CD4-positive, CD25-positive, alpha-beta regulatory T cell (primary cell): ENCODE results near the gene TP53TG3F. TPM values are rescaled to one million over a fixed set of nuclear protein-coding genes. Genes with fewer than 3 reads are reported as not detected.
"Not testable (repeated sequence)": the region's sequence is repeated elsewhere in the genome, so short reads cannot be mapped to it uniquely, and the experiment has no call there.

ENCODE experiments used
- ATAC-seq, 2 donors: fragments of 150-1000 bp; cut with Tn5 transposase; one replicate each; pipeline ENCODE4 v1.10.0; 2021; ENCODE audit warnings: low read depth in 2 of 2, moderate number of reproducible peaks in 2 of 2, moderate library complexity in 1 of 2
- DNase-seq, 3 donors: peaks; one replicate each; pipeline versions ENCODE4 v3.0.0 to v3.0.0-alpha.2; 2012 to 2022; ENCODE audit warnings: mixed read lengths in 1 of 3
- H3K27ac ChIP-seq: one replicate; pipeline ENCODE4 v1.7.0; 2013; ENCODE audit warnings: mild to moderate bottlenecking, low read length; ENCODE audit not compliant: insufficient read depth, poor library complexity, severe bottlenecking
- H3K27me3 ChIP-seq: one replicate; pipeline ENCODE4 v1.7.0; 2013; ENCODE audit warnings: low read length; ENCODE audit not compliant: control insufficient read depth, insufficient read depth
- H3K36me3 ChIP-seq: one replicate; pipeline ENCODE4 v1.7.0; 2013; ENCODE audit warnings: mild to moderate bottlenecking, low read length, moderate library complexity; ENCODE audit not compliant: control insufficient read depth, insufficient read depth
- H3K4me1 ChIP-seq: 2 replicates; pipeline ENCODE4 v1.7.0; 2013; ENCODE audit warnings: mild to moderate bottlenecking, low read length; ENCODE audit not compliant: insufficient read depth, control insufficient read depth, poor library complexity, severe bottlenecking
- H3K4me3 ChIP-seq: one replicate; pipeline ENCODE4 v1.7.0; 2013; ENCODE audit warnings: low read depth, mild to moderate bottlenecking, low read length, moderate library complexity
- H3K9me3 ChIP-seq, 2 experiments: 1 replicate in 1 of 2; 2 replicates in 1 of 2; pipeline ENCODE4 v1.7.0; 2013; ENCODE audit warnings: low read length in 2 of 2, mild to moderate bottlenecking in 1 of 2, moderate library complexity in 1 of 2; ENCODE audit not compliant: control insufficient read depth in 2 of 2
- H3K27ac Mint-ChIP-seq, 3 donors: one replicate each; pipeline ENCODE4 v1.8.0; 2020 to 2022; ENCODE audit warnings: mild to moderate bottlenecking in 3 of 3, mixed read lengths in 3 of 3, moderate library complexity in 2 of 3
- H3K27me3 Mint-ChIP-seq: one replicate; pipeline ENCODE4 v1.8.0; 2022; ENCODE audit warnings: mild to moderate bottlenecking, mixed read lengths
- H3K36me3 Mint-ChIP-seq: one replicate; pipeline ENCODE4 v1.8.0; 2020; ENCODE audit warnings: mixed read lengths
- H3K4me1 Mint-ChIP-seq, 4 donors: one replicate each; pipeline ENCODE4 v1.8.0; 2020 to 2022; ENCODE audit warnings: mixed read lengths in 4 of 4, mild to moderate bottlenecking in 1 of 4
- H3K4me3 Mint-ChIP-seq, 4 donors: one replicate each; pipeline ENCODE4 v1.8.0; 2020 to 2022; ENCODE audit warnings: mild to moderate bottlenecking in 4 of 4, mixed read lengths in 4 of 4, moderate library complexity in 3 of 4
- H3K9me3 Mint-ChIP-seq, 7 donors: one replicate each; pipeline ENCODE4 v1.8.0; 2020 to 2022; ENCODE audit warnings: mixed read lengths in 7 of 7, mild to moderate bottlenecking in 3 of 7, moderate library complexity in 2 of 7
- polyA plus RNA-seq, 4 donors: library from polyadenylated mRNA; unstranded; fragments of 300-500 nt; fragmentation: Illumina TruSeq; gene quantifications; one replicate each; pipeline ENCODE4 v1.2.3, GENCODE V29; 2021
- total RNA-seq: library from RNA; stranded (reverse); gene quantifications from one replicate; pipeline ENCODE4 v1.2.3, GENCODE V29; 2022

TP53TG3F gene, protein sequence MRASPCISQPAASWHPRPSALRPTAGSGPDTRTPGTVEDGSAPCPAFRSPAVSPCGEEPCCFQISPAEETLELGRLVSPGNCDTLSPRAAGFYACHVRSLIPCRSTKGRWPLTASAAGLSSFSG
- not detected for total RNA-seq
- not detected for polyA plus RNA-seq

DNA sequence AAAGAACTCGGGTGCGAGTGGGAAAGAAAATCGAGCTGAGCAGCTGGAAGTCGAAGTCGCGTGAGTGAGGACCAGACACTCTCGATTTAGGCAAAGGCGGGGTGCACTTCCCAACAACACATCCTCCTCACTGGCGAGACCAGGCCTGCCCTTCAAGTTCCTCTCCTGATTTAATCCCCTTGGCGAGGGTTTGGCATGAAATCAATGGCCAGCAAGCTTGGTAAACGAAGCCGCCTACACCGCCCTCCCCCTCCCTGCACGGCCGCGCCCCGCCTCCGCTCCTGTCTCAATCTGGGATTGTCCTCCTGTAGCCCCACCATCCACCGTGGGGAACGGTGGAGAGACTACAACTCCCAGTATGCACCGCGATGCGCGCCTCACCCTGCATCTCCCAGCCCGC lies at the start of gene TP53TG3F:
TP53TG3F (plus strand) TSS at position 301 of the 400 bp plus-strand sequence; CDS start at position 369, 68 bp downstream.
- not testable (repeated sequence) for H3K27me3 ChIP-seq, H3K4me1 Mint-ChIP-seq, H3K27me3 Mint-ChIP-seq, ATAC-seq, H3K27ac Mint-ChIP-seq, H3K4me3 Mint-ChIP-seq, H3K4me1 ChIP-seq, H3K27ac ChIP-seq, H3K4me3 ChIP-seq, H3K36me3 Mint-ChIP-seq, H3K9me3 Mint-ChIP-seq, H3K9me3 ChIP-seq, DNase-seq, H3K36me3 ChIP-seq

DNA sequence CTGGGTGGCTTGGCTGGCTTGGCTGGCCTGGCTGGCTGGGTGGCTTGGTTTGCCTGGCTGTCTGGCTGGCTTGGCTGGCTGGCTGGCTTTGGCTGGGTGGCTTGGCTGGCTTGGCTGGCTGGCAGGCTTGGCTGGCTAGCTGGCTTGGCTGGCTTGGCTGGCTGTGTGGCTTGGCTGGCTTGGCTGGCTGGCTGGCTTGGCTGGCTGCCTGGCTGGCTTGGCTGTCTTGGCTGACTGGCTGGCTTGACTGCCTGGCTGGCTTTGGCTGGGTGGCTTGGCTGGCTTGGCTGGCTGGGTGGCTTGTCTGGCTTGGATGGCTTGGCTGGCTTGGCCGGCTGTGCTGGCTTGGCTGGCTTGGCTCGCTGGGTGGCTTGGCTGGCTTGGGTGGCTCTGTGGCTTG lies 32.2 kb downstream of the TP53TG3F start:
- H3K36me3 ChIP-seq, H3K27ac ChIP-seq, H3K27ac Mint-ChIP-seq, H3K27me3 Mint-ChIP-seq, DNase-seq, H3K9me3 Mint-ChIP-seq, H3K27me3 ChIP-seq, H3K4me3 ChIP-seq, H3K4me3 Mint-ChIP-seq, H3K9me3 ChIP-seq, ATAC-seq, H3K36me3 Mint-ChIP-seq, H3K4me1 ChIP-seq, H3K4me1 Mint-ChIP-seq: not testable (repeated sequence)

DNA sequence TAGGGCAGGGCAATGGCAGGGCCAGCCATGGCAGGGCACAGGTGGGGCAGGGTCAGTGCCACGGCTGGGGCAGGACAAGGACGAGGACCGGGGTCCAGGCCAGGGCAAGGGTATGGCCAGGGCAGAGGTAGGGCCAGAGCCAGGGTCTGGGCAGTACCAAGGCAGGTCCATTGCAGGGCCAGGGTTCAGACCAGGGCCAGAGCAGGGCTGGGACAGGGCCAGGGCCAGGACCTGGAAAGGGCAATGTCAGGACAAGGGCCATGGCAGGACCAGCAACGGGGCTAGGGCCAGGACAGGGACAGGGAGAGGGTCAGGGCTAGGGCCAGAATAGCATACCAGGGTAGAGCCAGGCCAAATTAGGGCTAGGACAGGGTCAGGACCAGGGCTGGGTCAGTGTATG lies 47.8 kb downstream of the TP53TG3F start:
- H3K4me3 Mint-ChIP-seq, H3K4me1 Mint-ChIP-seq, H3K27me3 Mint-ChIP-seq, H3K9me3 ChIP-seq, H3K27me3 ChIP-seq, H3K27ac ChIP-seq, ATAC-seq, H3K36me3 Mint-ChIP-seq, H3K4me3 ChIP-seq, DNase-seq, H3K27ac Mint-ChIP-seq, H3K4me1 ChIP-seq, H3K36me3 ChIP-seq, H3K9me3 Mint-ChIP-seq: not testable (repeated sequence)

DNA sequence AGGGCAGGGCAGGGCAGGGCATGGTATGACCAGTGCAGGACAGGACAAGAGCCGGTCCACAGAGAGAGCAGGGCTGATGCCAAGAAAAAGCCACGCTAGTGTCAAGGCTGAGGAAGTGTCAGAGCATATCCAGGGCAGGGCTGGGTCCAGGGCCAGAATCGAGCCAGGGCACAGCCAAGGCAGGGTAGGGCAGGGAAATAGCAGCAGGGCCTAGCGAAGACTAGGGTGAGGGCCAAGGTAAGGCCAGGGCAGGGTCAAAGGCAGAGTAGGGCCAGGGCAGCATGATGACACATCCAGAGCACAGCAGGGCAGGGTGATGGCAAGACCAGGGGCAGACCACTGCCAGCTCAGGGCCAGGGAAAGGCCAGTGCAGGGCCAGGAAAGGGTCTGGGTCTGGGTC lies 49.7 kb downstream of the TP53TG3F start:
- not testable (repeated sequence) for H3K27ac Mint-ChIP-seq, H3K4me1 Mint-ChIP-seq, H3K9me3 Mint-ChIP-seq, H3K36me3 ChIP-seq, H3K4me1 ChIP-seq, ATAC-seq, H3K36me3 Mint-ChIP-seq, H3K27me3 ChIP-seq, DNase-seq, H3K4me3 Mint-ChIP-seq, H3K27ac ChIP-seq, H3K9me3 ChIP-seq, H3K27me3 Mint-ChIP-seq, H3K4me3 ChIP-seq

DNA sequence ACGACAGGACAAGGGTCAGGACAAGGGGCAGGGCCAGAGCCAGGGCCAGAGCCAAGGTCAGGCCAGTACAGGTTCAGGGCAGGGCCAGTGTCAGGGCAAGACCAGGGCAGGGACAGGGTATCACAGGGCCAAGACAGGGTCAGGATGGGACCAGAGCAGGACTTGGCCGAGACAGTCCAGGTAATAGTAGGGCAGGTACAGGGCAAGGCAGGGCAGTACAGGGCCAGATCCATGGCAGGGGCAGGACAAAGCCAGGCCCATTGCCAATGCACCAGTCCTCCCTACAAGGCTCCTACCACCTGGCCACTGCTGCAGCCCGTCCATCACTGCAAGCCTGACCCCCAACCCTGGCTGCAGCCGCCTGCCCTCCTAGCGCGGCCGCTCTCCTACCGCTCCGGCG lies 50.5 kb downstream of the TP53TG3F start:
- ATAC-seq, DNase-seq: not testable (repeated sequence)

More for the DNA sequence above, 50.5 kb downstream of the TP53TG3F start:
- H3K4me3 ChIP-seq, H3K27ac ChIP-seq, H3K9me3 Mint-ChIP-seq, H3K9me3 ChIP-seq, H3K4me3 Mint-ChIP-seq, H3K36me3 ChIP-seq, H3K27ac Mint-ChIP-seq, H3K36me3 Mint-ChIP-seq, H3K27me3 ChIP-seq, H3K4me1 ChIP-seq, H3K4me1 Mint-ChIP-seq, H3K27me3 Mint-ChIP-seq: not testable (repeated sequence)

Other genes starting within 250 kb of the TP53TG3F start
- gene TP53TG3E, start 155.3 kb upstream of the TP53TG3F start, total RNA-seq, result not detected
- not detected for gene TP53TG3E, start 155.3 kb upstream of the TP53TG3F start, polyA plus RNA-seq
- not detected for gene TP53TG3B, start 98.8 kb upstream of the TP53TG3F start, total RNA-seq
- gene TP53TG3B, start 98.8 kb upstream of the TP53TG3F start, polyA plus RNA-seq, result not detected